ENCODE data around the gene RNU5B-1. TPM values are rescaled to one million over a fixed set of nuclear protein-coding genes. Genes with fewer than 3 reads are reported as not detected.

RNU5B-1 gene
- polyA plus RNA-seq, 1 of the 3 experiments (the other 2 are of a cell fraction): not detected

DNA sequence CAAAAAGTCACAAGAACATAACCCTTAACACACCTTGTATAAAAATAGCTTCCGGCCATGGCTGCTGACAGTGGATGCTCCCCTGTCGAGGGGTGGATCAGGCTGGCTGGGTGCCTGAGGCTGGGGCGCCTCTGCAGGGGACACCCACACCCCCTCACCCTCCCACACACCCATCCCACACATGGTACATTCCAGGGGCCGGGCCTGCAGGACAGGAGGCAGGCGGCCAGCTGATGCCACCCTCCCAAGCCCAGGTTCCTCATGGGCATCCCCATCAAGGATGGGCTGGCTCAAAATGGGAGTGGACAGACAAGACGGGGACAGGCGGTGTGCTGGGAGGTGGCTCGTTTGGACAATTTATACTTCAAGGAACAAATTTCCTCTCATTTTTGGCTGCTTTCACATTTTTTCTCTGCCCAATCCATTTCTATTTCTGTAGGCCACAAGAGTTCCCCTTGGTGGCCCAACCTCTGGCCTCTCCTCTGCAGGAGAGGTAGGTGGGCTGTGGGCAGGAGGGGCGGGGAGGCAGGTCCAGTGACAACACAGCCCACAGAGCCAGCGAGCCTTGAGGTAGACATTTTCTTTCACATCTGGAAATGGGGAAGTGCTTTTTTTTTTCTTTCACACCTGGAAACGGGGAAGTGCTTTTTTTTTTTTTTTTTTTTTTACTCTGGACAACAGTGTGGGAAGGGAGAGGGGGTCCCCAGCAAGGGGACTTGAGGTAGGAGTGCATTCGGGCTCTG lies 23.3 kb downstream of the RNU5B-1 start (continued):
- TF ChIP-seq, protein P1, sequence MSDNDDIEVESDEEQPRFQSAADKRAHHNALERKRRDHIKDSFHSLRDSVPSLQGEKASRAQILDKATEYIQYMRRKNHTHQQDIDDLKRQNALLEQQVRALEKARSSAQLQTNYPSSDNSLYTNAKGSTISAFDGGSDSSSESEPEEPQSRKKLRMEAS (IDR thresholded peaks at IDR 0.05; ENCODE audit: low read depth): no peak
- no peak for TF ChIP-seq RXRA (IDR thresholded peaks at IDR 0.05; ENCODE audit: borderline replicate concordance, low read depth)

DNA sequence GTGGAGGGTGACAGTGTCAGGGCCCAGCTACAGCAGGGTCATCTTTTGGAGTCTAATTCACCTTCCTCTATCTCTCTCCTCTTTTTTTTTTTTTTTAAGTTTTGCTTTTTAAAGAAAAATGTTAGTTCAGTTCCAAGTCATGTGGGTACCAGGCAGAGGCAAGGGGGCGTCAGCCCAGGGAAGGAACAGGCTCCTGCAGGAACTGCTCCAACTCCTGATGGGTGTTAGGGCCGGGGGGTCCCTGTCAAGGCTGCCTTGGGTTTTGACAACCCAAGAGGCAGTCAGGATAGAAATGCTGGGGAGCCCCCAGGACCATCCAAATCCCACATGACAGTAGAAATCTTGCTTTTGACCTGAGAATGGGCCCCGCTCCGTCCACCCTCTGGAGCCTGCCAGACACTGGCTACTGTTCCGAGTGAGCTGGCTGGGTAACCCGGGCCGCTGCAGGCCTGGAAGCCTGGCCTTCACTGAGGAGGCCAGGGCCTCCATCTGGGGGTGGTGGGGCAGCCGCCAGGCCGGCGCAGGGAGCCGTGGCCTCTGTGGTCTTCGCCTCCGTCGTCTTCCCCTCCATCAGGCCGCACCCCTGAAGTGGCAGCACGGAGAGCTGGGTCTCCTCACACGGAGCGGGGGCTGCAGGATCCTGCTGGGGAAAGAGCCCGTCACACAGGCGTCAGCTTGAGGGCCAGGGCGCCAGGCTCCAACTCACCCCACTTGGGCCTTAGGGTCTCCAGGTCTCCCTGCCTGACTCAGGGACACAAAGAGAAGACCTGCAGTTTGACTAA lies 24.2 kb downstream of the RNU5B-1 start:
- Histone ChIP-seq H3K4me3 (ENCODE audit: low read depth in 2 of 2, low read length in 1 of 2) (no peak overlapping the region), H3K4me2 (no peak overlapping the region), H3K79me2 (ENCODE audit: insufficient read depth) (no peaks in the 10 kb centered on the region), H4K20me1 (ENCODE audit: insufficient read depth) (no peaks in the 10 kb centered on the region), H3K9me2 (no peaks in the 10 kb centered on the region), H3K27ac (ENCODE audit: low read depth in 2 of 2, low read length in 1 of 2) (no peak overlapping the region), H3K36me3 (replicated peaks in 1 of 2; ENCODE audit: control insufficient read depth in 1 of 2, insufficient read depth in 2 of 2, low read length in 1 of 2) (no peaks in the 10 kb centered on the region), H3K9me3 (no peaks in the 10 kb centered on the region), H3K9ac (no peak overlapping the region), H2AFZ (ENCODE audit: low read depth) (no peak overlapping the region), H3K27me3 (ENCODE audit: insufficient read depth) (no peaks in the 10 kb centered on the region), H3K4me1 (ENCODE audit: control insufficient read depth in 1 of 2, insufficient read depth in 2 of 2, low read depth in 1 of 2, low read length in 1 of 2) (peaks cover 0 to 13% of the 10 kb centered on the region in 2 experiments; a peak in 1 of 4 replicates), H3F3A (replicated peaks; ENCODE audit: insufficient read depth) (no peaks in the 10 kb centered on the region)
- TF ChIP-seq RFX5 (IDR thresholded peaks at IDR 0.05; ENCODE audit: low read length) (no peak), GABPA (IDR thresholded peaks at IDR 0.05; ENCODE audit: low read depth) (no peak), FOXM1 (IDR thresholded peaks at IDR 0.05; ENCODE audit: low read depth) (no peak), YY1 (IDR thresholded peaks at IDR 0.05; ENCODE audit: low read depth) (no peak), FOSL2 (IDR thresholded peaks at IDR 0.05; ENCODE audit: borderline replicate concordance, low read depth) (no peak), GATA2 (CRISPR knock-in tag; IDR thresholded peaks at IDR 0.05) (no peak), TEAD4 (IDR thresholded peaks at IDR 0.05; ENCODE audit: borderline replicate concordance, insufficient read depth) (no peak), JUND (IDR thresholded peaks at IDR 0.05) (no peak), SMC3 (IDR thresholded peaks at IDR 0.05; ENCODE audit: low read depth, low read length) (no peak), TCF12 (IDR thresholded peaks at IDR 0.05) (no peak), SIN3A (IDR thresholded peaks at IDR 0.05; ENCODE audit: borderline replicate concordance, low read depth, low read length) (no peak), NFIC (IDR thresholded peaks at IDR 0.05; ENCODE audit: borderline replicate concordance) (no peak), ELF1 (IDR thresholded peaks at IDR 0.05) (no peak), NRF1 (IDR thresholded peaks at IDR 0.05; ENCODE audit: low read depth, low read length) (no peak)
- TF ChIP-seq, protein P2, sequence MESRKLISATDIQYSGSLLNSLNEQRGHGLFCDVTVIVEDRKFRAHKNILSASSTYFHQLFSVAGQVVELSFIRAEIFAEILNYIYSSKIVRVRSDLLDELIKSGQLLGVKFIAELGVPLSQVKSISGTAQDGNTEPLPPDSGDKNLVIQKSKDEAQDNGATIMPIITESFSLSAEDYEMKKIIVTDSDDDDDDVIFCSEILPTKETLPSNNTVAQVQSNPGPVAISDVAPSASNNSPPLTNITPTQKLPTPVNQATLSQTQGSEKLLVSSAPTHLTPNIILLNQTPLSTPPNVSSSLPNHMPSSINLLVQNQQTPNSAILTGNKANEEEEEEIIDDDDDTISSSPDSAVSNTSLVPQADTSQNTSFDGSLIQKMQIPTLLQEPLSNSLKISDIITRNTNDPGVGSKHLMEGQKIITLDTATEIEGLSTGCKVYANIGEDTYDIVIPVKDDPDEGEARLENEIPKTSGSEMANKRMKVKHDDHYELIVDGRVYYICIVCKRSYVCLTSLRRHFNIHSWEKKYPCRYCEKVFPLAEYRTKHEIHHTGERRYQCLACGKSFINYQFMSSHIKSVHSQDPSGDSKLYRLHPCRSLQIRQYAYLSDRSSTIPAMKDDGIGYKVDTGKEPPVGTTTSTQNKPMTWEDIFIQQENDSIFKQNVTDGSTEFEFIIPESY (IDR thresholded peaks at IDR 0.05; ENCODE audit: borderline replicate concordance, low read depth): no peak
- TF ChIP-seq, protein P1 (IDR thresholded peaks at IDR 0.05; ENCODE audit: low read depth): no peak
- TF ChIP-seq, protein P3, sequence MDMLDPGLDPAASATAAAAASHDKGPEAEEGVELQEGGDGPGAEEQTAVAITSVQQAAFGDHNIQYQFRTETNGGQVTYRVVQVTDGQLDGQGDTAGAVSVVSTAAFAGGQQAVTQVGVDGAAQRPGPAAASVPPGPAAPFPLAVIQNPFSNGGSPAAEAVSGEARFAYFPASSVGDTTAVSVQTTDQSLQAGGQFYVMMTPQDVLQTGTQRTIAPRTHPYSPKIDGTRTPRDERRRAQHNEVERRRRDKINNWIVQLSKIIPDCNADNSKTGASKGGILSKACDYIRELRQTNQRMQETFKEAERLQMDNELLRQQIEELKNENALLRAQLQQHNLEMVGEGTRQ (IDR thresholded peaks at IDR 0.05; ENCODE audit: borderline replicate concordance, low read depth, low read length): no peak
- TF ChIP-seq, protein P4, sequence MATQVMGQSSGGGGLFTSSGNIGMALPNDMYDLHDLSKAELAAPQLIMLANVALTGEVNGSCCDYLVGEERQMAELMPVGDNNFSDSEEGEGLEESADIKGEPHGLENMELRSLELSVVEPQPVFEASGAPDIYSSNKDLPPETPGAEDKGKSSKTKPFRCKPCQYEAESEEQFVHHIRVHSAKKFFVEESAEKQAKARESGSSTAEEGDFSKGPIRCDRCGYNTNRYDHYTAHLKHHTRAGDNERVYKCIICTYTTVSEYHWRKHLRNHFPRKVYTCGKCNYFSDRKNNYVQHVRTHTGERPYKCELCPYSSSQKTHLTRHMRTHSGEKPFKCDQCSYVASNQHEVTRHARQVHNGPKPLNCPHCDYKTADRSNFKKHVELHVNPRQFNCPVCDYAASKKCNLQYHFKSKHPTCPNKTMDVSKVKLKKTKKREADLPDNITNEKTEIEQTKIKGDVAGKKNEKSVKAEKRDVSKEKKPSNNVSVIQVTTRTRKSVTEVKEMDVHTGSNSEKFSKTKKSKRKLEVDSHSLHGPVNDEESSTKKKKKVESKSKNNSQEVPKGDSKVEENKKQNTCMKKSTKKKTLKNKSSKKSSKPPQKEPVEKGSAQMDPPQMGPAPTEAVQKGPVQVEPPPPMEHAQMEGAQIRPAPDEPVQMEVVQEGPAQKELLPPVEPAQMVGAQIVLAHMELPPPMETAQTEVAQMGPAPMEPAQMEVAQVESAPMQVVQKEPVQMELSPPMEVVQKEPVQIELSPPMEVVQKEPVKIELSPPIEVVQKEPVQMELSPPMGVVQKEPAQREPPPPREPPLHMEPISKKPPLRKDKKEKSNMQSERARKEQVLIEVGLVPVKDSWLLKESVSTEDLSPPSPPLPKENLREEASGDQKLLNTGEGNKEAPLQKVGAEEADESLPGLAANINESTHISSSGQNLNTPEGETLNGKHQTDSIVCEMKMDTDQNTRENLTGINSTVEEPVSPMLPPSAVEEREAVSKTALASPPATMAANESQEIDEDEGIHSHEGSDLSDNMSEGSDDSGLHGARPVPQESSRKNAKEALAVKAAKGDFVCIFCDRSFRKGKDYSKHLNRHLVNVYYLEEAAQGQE (IDR thresholded peaks at IDR 0.05; ENCODE audit: low read depth, low read length): no peak
- TF ChIP-seq, protein P5, sequence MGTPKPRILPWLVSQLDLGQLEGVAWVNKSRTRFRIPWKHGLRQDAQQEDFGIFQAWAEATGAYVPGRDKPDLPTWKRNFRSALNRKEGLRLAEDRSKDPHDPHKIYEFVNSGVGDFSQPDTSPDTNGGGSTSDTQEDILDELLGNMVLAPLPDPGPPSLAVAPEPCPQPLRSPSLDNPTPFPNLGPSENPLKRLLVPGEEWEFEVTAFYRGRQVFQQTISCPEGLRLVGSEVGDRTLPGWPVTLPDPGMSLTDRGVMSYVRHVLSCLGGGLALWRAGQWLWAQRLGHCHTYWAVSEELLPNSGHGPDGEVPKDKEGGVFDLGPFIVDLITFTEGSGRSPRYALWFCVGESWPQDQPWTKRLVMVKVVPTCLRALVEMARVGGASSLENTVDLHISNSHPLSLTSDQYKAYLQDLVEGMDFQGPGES (IDR thresholded peaks at IDR 0.05; ENCODE audit: low read depth, low read length): no peak
- 84% methylated on average over 9 of the region's 21 CpGs for WGBS (ENCODE audit: low lambda C conversion rate)
- peak; percentile 30 for DNase-seq
- ChIA-PET CTCF (interaction anchor here (1.0 to 21.5 kb wide), 3 partner anchors 9 to 55 kb away, joined by 3 to 969 read pairs (median 15); partner anchors contain the start of gene IGDCC3), POLR2A (no interaction called here)

Measured in SK-N-SH (cell line).